ENCODE measurements around the gene WHRN.

Gene WHRN

GRCh38 chr9:114446036-114446435 lies 59.2 kb downstream of the WHRN start:
- ChIA-PET POLR2A (no interaction called here), CTCF (interaction anchor here (1.5 to 2.1 kb wide), 2 partner anchors 10 to 215 kb away, joined by 3 to 8 read pairs; no protein-coding TSS in a partner anchor)
- no peak for TF ChIP-seq CTCF (IDR thresholded peaks at IDR 0.05; ENCODE audit: control extremely low read depth, extremely low read depth, low read depth, missing control alignments)
- no peak for DNase-seq (ENCODE audit: extremely low spot score)

GRCh38 chr9:114445616-114446015 lies 59.7 kb downstream of the WHRN start:
- POLR2A ChIA-PET: no interaction called here
- CTCF ChIA-PET: interaction anchor here (1.5 to 2.1 kb wide), 2 partner anchors 10 to 216 kb away, joined by 3 to 8 read pairs; no protein-coding TSS in a partner anchor
- no peak for DNase-seq (ENCODE audit: extremely low spot score)
- TF ChIP-seq CTCF (IDR thresholded peaks at IDR 0.05; ENCODE audit: control extremely low read depth, extremely low read depth, low read depth, missing control alignments): no peak

- TF ChIP-seq CTCF (IDR thresholded peaks at IDR 0.05; ENCODE audit: control extremely low read depth, extremely low read depth, low read depth, missing control alignments): no peak
- POLR2A ChIA-PET: no interaction called here
- CTCF ChIA-PET: interaction anchor here (1.4 to 1.8 kb wide), 2 partner anchors 9 to 211 kb away, joined by 3 to 5 read pairs; no protein-coding TSS in a partner anchor
- DNase-seq (ENCODE audit: extremely low spot score): no peak
These were observed 63.3 kb downstream of the WHRN start for GRCh38 chr9:114442022-114442421.

- POLR2A ChIA-PET: no interaction called here
- CTCF ChIA-PET: interaction anchor here (0.6 to 12.2 kb wide), 3 partner anchors 12 to 217 kb away, joined by 4 to 104 read pairs (median 4); no protein-coding TSS in a partner anchor
- DNase-seq (ENCODE audit: extremely low spot score): no peak
- TF ChIP-seq CTCF (IDR thresholded peaks at IDR 0.05; ENCODE audit: control extremely low read depth, extremely low read depth, low read depth, missing control alignments): no peak
These were observed 67.8 kb downstream of the WHRN start for GRCh38 chr9:114437401-114437893.

- peak; percentile 63 for TF ChIP-seq CTCF (IDR thresholded peaks at IDR 0.05; ENCODE audit: control extremely low read depth, extremely low read depth, low read depth, missing control alignments)
- CTCF ChIA-PET: interaction anchor here (0.9 to 12.2 kb wide), 25 partner anchors 11 to 472 kb away, joined by 3 to 104 read pairs (median 5); partner anchors contain the start of genes ATP6V1G1 and TEX53
- POLR2A ChIA-PET: no interaction called here
- peak; percentile 62 for DNase-seq (ENCODE audit: extremely low spot score)
These were observed 70.4 kb downstream of the WHRN start for GRCh38 chr9:114434878-114435311.

- CTCF ChIA-PET: interaction anchor here (0.7 to 12.2 kb wide), 16 partner anchors 9 to 228 kb away, joined by 3 to 104 read pairs (median 4); no protein-coding TSS in a partner anchor
- no peak for TF ChIP-seq CTCF (IDR thresholded peaks at IDR 0.05; ENCODE audit: control extremely low read depth, extremely low read depth, low read depth, missing control alignments)
These were observed 71.5 kb downstream of the WHRN start for GRCh38 chr9:114433720-114434255.

More at GRCh38 chr9:114433720-114434255, 71.5 kb downstream of the WHRN start:
- POLR2A ChIA-PET: no interaction called here
- DNase-seq (ENCODE audit: extremely low spot score): no peak

Measured in GM10248 (cell line).